Adrenal gland (tissue), 12 donors: ENCODE measurements around the gene ANKRD23. TPM values are rescaled to one million over a fixed set of nuclear protein-coding genes. Genes with fewer than 3 reads are reported as not detected.
A peak's percentile ranks its signal among the peaks of the same experiment; 100 is the strongest.

ENCODE experiments used
- DNase-seq, 7 donors: peaks; one replicate each; pipeline ENCODE4 v3.0.0-alpha.2; 2019 to 2020
- H3K27ac ChIP-seq, 5 donors: fragments of 200-600 bp; sonication (generic) in 4 of 5; 1 replicate in 3 of 5; 2 replicates in 2 of 5; pipeline versions ENCODE4 v1.5.1 to v1.8.0; 2016 to 2020; ENCODE audit warnings: mild to moderate bottlenecking in 1 of 5
- H3K27me3 ChIP-seq: fragments of 200-600 bp; 2 replicates; pipeline ENCODE4 v1.8.0; 2021
- H3K36me3 ChIP-seq, 2 donors: fragments of 200-600 bp; replicated peaks in 1 of 2; 1 replicate in 1 of 2; 2 replicates in 1 of 2; pipeline versions ENCODE4 v1.5.1 to v1.8.0; 2018 to 2022
- H3K4me1 ChIP-seq, 2 donors: fragments of 200-600 bp; replicated peaks in 1 of 2; 1 replicate in 1 of 2; 2 replicates in 1 of 2; pipeline versions ENCODE4 v1.5.1 to v1.8.0; 2018 to 2021
- H3K4me3 ChIP-seq, 4 donors: fragments of 200-600 bp; sonication (generic) in 3 of 4; one replicate each; pipeline ENCODE4 v1.5.1; 2016 to 2018
- H3K9me3 ChIP-seq, 3 donors: fragments of 200-600 bp; sonication (generic) in 1 of 3; replicated peaks in 1 of 3; 1 replicate in 2 of 3; 2 replicates in 1 of 3; pipeline versions ENCODE4 v1.5.1 to v1.8.0; 2016 to 2021
- POLR2A ChIP-seq, 2 donors: fragments of 450-650 bp; IDR thresholded peaks; one replicate each; pipeline ENCODE4 v1.6.1; 2017; ENCODE audit warnings: antibody characterized with exemption in 2 of 2, mild to moderate bottlenecking in 2 of 2, moderate library complexity in 1 of 2
- WGBS, 4 donors: extraction: QIAGEN DNeasy Blood & Tissue Kit in 2 of 4; methylation state at CpG; one replicate each; pipeline versions ENCODE4 v1.1.5 to v1.1.7; 2013 to 2017; 5-methylcytosine and 5-hydroxymethylcytosine counted together
- intact Hi-C, 2 donors: fragments of 100-400 bp; cut with DNase I; formaldehyde crosslinking; loops; one replicate each; pipeline versions ENCODE4 v1.14.1 to v1.15.0; 2022 to 2023
- polyA plus RNA-seq, 3 donors: library from polyadenylated mRNA; stranded (reverse); fragments of 200-250 nt in 2 of 3; fragments of 350-450 nt in 1 of 3; fragmentation: Illumina TruSeq in 1 of 3; extraction: RNeasy Lipid Tissue Mini Kit (QIAGEN cat#74804) in 1 of 3; gene quantifications; one replicate each; pipeline ENCODE4 v1.2.3, GENCODE V29; 2013 to 2014
- total RNA-seq, 9 donors: library from RNA; depleted of rRNA in 4 of 9; stranded (reverse); fragments of >200 nt in 4 of 9; fragments of 120-200 nt in 1 of 9; fragmentation: NEBNext Ultra II Directional in 1 of 9; extraction: Animal tissue kit (Norgen Biotek cat#: 25700) in 1 of 9; gene quantifications; one replicate each; pipeline versions ENCODE4 v1.1.0 to v1.2.4, GENCODE V29; 2013 to 2023
- TF ChIP-seq, protein P1 (sequence below), 6 experiments: fragments of 450-650 bp in 4 of 6; fragments of 200-600 bp in 2 of 6; sonication (generic) in 1 of 6; IDR thresholded peaks; 1 replicate in 5 of 6; 2 replicates in 1 of 6; pipeline versions ENCODE4 v1.5.1 to v1.8.0; 2016 to 2021; ENCODE audit warnings: antibody characterized with exemption in 6 of 6, mild to moderate bottlenecking in 2 of 6, moderate library complexity in 1 of 6
- donor health status: healthy with polysubstance abuse.
- donor health status: Bipolar disorder and iron deficiency.
- donor health status: DM: yes; HTN: yes; CAD: no.
- donor health status: DM: no; HTN: no; CAD: no.
- donor health status: DM: no; HTN: no; CAD: no.
- donor health status: DM: yes; HTN: yes; CAD: no.

The ANKRD23 gene
- total and polyA plus RNA-seq, 12 donors: 1.1 to 10.6 (median 3.8) TPM

GRCh38 chr2:96795076-96795475 is 48.7 kb downstream of the ANKRD23 start:
- DNase-seq: no peak
- Histone ChIP-seq H3K27ac (no peak overlapping the region), H3K9me3 (no peaks in the 10 kb centered on the region), H3K4me1 (peaks cover 0 to 5% of the 10 kb centered on the region in 2 donors), H3K27me3 (no peaks in the 10 kb centered on the region), H3K36me3 (peaks cover 0 to 12% of the 10 kb centered on the region in 2 donors), H3K4me3 (no peak overlapping the region)
- TF ChIP-seq, protein P1, sequence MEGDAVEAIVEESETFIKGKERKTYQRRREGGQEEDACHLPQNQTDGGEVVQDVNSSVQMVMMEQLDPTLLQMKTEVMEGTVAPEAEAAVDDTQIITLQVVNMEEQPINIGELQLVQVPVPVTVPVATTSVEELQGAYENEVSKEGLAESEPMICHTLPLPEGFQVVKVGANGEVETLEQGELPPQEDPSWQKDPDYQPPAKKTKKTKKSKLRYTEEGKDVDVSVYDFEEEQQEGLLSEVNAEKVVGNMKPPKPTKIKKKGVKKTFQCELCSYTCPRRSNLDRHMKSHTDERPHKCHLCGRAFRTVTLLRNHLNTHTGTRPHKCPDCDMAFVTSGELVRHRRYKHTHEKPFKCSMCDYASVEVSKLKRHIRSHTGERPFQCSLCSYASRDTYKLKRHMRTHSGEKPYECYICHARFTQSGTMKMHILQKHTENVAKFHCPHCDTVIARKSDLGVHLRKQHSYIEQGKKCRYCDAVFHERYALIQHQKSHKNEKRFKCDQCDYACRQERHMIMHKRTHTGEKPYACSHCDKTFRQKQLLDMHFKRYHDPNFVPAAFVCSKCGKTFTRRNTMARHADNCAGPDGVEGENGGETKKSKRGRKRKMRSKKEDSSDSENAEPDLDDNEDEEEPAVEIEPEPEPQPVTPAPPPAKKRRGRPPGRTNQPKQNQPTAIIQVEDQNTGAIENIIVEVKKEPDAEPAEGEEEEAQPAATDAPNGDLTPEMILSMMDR (IDR thresholded peaks at IDR 0.05): no peak
- no peak for TF ChIP-seq POLR2A (IDR thresholded peaks at IDR 0.05)
- intact Hi-C loops: no loop called here
- 93 to 99% (median 96%) methylated on average over 2 to 6 of the region's 6 CpGs for WGBS, 4 donors

DNA sequence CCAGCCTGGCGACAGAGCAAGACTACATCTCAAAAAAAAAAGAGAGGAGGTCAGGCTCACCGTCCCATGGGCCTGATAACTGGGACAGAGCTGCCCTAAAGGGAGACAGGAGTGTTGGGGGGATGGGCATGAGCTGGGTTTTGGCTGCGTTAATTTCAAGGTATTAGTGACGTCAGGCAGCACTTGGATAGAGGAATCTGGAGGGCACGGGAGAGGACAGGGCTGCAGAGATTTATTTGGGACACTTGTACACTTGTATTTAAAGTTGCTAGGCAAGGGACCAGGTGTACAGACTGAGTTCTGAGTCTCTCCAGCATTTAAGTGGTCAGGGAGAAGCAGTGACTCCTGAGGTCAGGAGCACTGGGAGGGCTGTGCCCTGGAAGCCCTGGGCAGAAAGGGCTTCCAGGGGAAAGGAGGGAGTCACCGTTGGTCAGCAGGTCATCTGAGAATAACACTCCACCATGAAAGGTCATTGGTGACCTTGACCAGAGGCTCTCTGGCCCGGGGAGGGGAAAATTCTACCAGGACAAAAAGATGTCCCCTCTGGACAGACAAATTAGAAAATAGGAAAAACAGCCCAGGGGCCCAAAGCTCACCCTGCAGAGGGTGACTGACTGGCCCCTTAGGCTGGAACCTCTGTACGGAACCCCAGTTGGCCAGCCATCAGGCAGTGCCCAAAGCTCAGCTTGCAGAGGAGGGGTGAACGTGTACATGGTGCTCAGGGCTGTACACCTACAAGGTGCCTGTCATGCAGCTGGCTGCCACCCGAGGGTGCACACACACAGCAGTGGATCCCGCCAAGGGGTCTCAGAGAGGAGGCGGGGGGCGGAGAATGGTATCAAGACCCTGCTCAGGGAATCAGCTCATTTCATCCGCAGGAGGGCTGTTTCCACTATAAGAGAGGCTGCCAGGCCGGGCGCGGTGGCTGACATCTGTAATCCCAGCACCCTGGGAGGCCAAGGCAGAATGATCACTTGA is 50.8 kb downstream of the ANKRD23 start:
- peak in 1 of 7 donors; percentile 20 for DNase-seq
- no peak overlapping the region for H3K4me3 ChIP-seq
- peaks cover 7 to 13% of the 10 kb centered on the region in 2 donors for H3K4me1 ChIP-seq
- TF ChIP-seq POLR2A (IDR thresholded peaks at IDR 0.05): no peak
- TF ChIP-seq, protein P1 (IDR thresholded peaks at IDR 0.05): no peak
- H3K27me3 ChIP-seq: no peaks in the 10 kb centered on the region
- no peaks in the 10 kb centered on the region for H3K9me3 ChIP-seq
- peaks cover 0 to 5% of the 10 kb centered on the region in 2 donors for H3K36me3 ChIP-seq
- 80 to 83% (median 82%) methylated on average over 16 to 17 of the region's 17 CpGs for WGBS, 4 donors
- intact Hi-C loops: no loop called here
- H3K27ac ChIP-seq: no peak overlapping the region

DNA sequence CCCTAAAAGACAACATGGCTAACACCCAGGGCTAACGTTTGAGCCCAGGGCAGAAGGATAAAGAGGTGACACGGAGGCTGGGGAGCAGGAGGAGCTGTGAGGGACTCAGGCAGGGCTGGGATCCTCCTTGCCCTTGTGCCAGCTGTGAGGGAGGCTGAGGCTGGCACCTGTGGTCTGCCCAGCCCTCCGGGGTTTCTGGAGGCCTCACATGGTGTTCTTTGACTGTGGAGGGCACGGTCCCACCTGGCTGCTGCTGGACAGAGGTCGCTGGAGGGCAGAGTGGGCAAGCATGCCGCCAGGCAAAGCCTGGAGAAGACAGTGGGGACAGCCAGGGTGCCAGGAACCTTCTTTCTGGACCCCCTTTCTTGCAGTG is 54.6 kb downstream of the ANKRD23 start:
- Histone ChIP-seq H3K9me3 (no peaks in the 10 kb centered on the region), H3K4me1 (peaks cover 14 to 30% of the 10 kb centered on the region in 2 donors), H3K36me3 (no peaks in the 10 kb centered on the region), H3K4me3 (no peak overlapping the region), H3K27ac (no peak overlapping the region), H3K27me3 (no peaks in the 10 kb centered on the region)
- intact Hi-C loops: no loop called here
- WGBS, 4 donors: 91 to 97% (median 93%) methylated on average over 4 to 6 of the region's 6 CpGs
- TF ChIP-seq, protein P1 (IDR thresholded peaks at IDR 0.05): no peak
- no peak for TF ChIP-seq POLR2A (IDR thresholded peaks at IDR 0.05)
- no peak for DNase-seq

GRCh38 chr2:96788442-96789244 is 55.2 kb downstream of the ANKRD23 start:
- H3K36me3 ChIP-seq: no peaks in the 10 kb centered on the region
- peaks cover 14 to 30% of the 10 kb centered on the region in 2 donors for H3K4me1 ChIP-seq
- peak overlapping the region in 2 of 5 donors; percentile 43 to 49 for H3K27ac ChIP-seq
- no peaks in the 10 kb centered on the region for H3K9me3 ChIP-seq
- 72 to 77% (median 74%) methylated on average over 14 to 17 of the region's 17 CpGs for WGBS, 4 donors
- H3K4me3 ChIP-seq: no peak overlapping the region
- intact Hi-C loops: no loop called here
- peak; percentile 62 to 85 (median 76) for DNase-seq
- no peaks in the 10 kb centered on the region for H3K27me3 ChIP-seq
- TF ChIP-seq, protein P1 (IDR thresholded peaks at IDR 0.05): no peak
